Measurements from ENCODE around the gene HSPBP1. TPM values are rescaled to one million over a fixed set of nuclear protein-coding genes. Genes with fewer than 3 reads are reported as not detected.

Gene HSPBP1
- total and polyA plus RNA-seq, 2 of the 13 experiments (the other 11 are each of a cell fraction or from before 2014, with no cell fraction given), result 22.3 to 33.7 TPM

DNA sequence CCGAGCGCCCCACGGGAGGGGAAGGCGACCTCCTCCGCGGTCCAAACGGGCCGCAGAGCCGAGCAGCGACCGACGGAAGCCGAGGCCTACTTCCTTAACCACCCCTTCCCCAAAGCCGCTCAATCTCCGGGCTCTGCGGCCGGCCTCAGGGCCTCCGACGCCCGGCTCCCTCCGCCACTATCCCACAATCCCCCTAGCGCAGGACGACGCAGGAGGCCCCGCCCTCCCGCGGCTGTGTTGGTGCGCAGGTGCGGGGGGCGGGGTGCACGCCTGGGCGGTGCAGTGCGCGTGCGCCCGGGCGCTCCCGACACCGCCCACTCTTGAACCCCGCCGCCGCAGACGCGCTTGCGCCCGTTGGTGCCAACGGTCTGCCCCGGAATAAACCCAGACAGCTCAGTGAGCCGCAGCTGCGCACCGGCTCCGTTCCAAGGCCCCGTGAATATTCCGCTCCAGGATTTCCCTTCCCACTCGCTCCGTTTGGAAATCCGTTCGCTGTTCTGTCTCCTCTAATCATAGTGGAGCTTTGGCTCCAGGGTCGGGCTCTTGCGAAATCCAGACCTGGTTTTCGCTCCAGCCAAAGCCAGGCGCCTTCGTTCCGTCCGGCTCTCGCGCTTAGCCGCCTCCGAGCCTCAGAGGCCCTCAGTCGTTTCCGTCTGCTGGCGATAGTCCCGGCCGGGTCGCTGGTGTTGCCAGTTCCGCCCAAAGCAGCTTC, 20.9 kb downstream of the HSPBP1 start, which contains the start of gene PPP6R1 (continued):
- TF ChIP-seq, protein P1, sequence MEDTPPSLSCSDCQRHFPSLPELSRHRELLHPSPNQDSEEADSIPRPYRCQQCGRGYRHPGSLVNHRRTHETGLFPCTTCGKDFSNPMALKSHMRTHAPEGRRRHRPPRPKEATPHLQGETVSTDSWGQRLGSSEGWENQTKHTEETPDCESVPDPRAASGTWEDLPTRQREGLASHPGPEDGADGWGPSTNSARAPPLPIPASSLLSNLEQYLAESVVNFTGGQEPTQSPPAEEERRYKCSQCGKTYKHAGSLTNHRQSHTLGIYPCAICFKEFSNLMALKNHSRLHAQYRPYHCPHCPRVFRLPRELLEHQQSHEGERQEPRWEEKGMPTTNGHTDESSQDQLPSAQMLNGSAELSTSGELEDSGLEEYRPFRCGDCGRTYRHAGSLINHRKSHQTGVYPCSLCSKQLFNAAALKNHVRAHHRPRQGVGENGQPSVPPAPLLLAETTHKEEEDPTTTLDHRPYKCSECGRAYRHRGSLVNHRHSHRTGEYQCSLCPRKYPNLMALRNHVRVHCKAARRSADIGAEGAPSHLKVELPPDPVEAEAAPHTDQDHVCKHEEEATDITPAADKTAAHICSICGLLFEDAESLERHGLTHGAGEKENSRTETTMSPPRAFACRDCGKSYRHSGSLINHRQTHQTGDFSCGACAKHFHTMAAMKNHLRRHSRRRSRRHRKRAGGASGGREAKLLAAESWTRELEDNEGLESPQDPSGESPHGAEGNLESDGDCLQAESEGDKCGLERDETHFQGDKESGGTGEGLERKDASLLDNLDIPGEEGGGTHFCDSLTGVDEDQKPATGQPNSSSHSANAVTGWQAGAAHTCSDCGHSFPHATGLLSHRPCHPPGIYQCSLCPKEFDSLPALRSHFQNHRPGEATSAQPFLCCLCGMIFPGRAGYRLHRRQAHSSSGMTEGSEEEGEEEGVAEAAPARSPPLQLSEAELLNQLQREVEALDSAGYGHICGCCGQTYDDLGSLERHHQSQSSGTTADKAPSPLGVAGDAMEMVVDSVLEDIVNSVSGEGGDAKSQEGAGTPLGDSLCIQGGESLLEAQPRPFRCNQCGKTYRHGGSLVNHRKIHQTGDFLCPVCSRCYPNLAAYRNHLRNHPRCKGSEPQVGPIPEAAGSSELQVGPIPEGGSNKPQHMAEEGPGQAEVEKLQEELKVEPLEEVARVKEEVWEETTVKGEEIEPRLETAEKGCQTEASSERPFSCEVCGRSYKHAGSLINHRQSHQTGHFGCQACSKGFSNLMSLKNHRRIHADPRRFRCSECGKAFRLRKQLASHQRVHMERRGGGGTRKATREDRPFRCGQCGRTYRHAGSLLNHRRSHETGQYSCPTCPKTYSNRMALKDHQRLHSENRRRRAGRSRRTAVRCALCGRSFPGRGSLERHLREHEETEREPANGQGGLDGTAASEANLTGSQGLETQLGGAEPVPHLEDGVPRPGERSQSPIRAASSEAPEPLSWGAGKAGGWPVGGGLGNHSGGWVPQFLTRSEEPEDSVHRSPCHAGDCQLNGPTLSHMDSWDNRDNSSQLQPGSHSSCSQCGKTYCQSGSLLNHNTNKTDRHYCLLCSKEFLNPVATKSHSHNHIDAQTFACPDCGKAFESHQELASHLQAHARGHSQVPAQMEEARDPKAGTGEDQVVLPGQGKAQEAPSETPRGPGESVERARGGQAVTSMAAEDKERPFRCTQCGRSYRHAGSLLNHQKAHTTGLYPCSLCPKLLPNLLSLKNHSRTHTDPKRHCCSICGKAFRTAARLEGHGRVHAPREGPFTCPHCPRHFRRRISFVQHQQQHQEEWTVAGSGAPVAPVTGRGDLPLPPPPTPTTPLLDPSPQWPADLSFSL (CRISPR knock-in tag; IDR thresholded peaks at IDR 0.05), result no peak
- peak; percentile 74 for TF ChIP-seq ZNF335 (CRISPR knock-in tag; IDR thresholded peaks at IDR 0.05)
- TF ChIP-seq RBFOX2 (IDR thresholded peaks at IDR 0.05; ENCODE audit: low read depth, low read length), result peak; percentile 95
- TF ChIP-seq PTBP1 (IDR thresholded peaks at IDR 0.05; ENCODE audit: low read depth, low read length, poor library complexity, severe bottlenecking), result peak; percentile 19
- no peak for TF ChIP-seq ZNF589 (CRISPR knock-in tag; conservative IDR thresholded peaks at IDR 0.05)
- TF ChIP-seq, protein P2, sequence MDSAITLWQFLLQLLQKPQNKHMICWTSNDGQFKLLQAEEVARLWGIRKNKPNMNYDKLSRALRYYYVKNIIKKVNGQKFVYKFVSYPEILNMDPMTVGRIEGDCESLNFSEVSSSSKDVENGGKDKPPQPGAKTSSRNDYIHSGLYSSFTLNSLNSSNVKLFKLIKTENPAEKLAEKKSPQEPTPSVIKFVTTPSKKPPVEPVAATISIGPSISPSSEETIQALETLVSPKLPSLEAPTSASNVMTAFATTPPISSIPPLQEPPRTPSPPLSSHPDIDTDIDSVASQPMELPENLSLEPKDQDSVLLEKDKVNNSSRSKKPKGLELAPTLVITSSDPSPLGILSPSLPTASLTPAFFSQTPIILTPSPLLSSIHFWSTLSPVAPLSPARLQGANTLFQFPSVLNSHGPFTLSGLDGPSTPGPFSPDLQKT (CRISPR knock-in tag; IDR thresholded peaks at IDR 0.05; ENCODE audit: borderline replicate concordance), result no peak
- TF ChIP-seq ISL2 (CRISPR knock-in tag; IDR thresholded peaks at IDR 0.05), result peak; percentile 81; the same call in 1 of the 2 replicates
- TF ChIP-seq, protein P3, sequence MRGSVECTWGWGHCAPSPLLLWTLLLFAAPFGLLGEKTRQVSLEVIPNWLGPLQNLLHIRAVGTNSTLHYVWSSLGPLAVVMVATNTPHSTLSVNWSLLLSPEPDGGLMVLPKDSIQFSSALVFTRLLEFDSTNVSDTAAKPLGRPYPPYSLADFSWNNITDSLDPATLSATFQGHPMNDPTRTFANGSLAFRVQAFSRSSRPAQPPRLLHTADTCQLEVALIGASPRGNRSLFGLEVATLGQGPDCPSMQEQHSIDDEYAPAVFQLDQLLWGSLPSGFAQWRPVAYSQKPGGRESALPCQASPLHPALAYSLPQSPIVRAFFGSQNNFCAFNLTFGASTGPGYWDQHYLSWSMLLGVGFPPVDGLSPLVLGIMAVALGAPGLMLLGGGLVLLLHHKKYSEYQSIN (CRISPR knock-in tag; IDR thresholded peaks at IDR 0.05; ENCODE audit: borderline replicate concordance), result no peak
- TF ChIP-seq RFX5 (IDR thresholded peaks at IDR 0.05; ENCODE audit: low read depth, low read length), result peak; percentile 64
- TF ChIP-seq ARID2 (CRISPR knock-in tag; IDR thresholded peaks at IDR 0.05; ENCODE audit: borderline replicate concordance), result no peak
- TF ChIP-seq, protein P4, sequence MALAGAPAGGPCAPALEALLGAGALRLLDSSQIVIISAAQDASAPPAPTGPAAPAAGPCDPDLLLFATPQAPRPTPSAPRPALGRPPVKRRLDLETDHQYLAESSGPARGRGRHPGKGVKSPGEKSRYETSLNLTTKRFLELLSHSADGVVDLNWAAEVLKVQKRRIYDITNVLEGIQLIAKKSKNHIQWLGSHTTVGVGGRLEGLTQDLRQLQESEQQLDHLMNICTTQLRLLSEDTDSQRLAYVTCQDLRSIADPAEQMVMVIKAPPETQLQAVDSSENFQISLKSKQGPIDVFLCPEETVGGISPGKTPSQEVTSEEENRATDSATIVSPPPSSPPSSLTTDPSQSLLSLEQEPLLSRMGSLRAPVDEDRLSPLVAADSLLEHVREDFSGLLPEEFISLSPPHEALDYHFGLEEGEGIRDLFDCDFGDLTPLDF (CRISPR knock-in tag; IDR thresholded peaks at IDR 0.05), result peak; percentile 78
- TF ChIP-seq, protein P5, sequence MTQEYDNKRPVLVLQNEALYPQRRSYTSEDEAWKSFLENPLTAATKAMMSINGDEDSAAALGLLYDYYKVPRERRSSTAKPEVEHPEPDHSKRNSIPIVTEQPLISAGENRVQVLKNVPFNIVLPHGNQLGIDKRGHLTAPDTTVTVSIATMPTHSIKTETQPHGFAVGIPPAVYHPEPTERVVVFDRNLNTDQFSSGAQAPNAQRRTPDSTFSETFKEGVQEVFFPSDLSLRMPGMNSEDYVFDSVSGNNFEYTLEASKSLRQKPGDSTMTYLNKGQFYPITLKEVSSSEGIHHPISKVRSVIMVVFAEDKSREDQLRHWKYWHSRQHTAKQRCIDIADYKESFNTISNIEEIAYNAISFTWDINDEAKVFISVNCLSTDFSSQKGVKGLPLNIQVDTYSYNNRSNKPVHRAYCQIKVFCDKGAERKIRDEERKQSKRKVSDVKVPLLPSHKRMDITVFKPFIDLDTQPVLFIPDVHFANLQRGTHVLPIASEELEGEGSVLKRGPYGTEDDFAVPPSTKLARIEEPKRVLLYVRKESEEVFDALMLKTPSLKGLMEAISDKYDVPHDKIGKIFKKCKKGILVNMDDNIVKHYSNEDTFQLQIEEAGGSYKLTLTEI (CRISPR knock-in tag; conservative IDR thresholded peaks at IDR 0.05), result no peak
- TF ChIP-seq, protein P6, sequence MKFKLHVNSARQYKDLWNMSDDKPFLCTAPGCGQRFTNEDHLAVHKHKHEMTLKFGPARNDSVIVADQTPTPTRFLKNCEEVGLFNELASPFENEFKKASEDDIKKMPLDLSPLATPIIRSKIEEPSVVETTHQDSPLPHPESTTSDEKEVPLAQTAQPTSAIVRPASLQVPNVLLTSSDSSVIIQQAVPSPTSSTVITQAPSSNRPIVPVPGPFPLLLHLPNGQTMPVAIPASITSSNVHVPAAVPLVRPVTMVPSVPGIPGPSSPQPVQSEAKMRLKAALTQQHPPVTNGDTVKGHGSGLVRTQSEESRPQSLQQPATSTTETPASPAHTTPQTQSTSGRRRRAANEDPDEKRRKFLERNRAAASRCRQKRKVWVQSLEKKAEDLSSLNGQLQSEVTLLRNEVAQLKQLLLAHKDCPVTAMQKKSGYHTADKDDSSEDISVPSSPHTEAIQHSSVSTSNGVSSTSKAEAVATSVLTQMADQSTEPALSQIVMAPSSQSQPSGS (CRISPR knock-in tag; IDR thresholded peaks at IDR 0.05), result peak; percentile 94
- TF ChIP-seq NFRKB (IDR thresholded peaks at IDR 0.05), result no peak
- TF ChIP-seq NFKBIZ (CRISPR knock-in tag; IDR thresholded peaks at IDR 0.05), result peak; percentile 92; the same call in 1 of the 2 replicates

Measured in HepG2 (cell line).